GM12878 (cell line): ENCODE measurements around the gene KHNYN.

ENCODE experiments used
- BHLHE40 ChIP-seq, 2 experiments: fragments of 450-650 bp in 1 of 2; IDR thresholded peaks; 2 replicates each; pipeline ENCODE4 v1.6.1; 2011 to 2017; ENCODE audit warnings: low read depth in 2 of 2, borderline replicate concordance in 1 of 2, improper control_type of control experiment in 1 of 2, low read length in 1 of 2, mild to moderate bottlenecking in 1 of 2
- CHD4 ChIP-seq: fragments of 200-600 bp; sonication (generic); IDR thresholded peaks from 2 replicates; pipeline ENCODE4 v1.6.1; 2016; ENCODE audit warnings: mild to moderate bottlenecking
- CREB1 ChIP-seq: IDR thresholded peaks from 2 replicates; pipeline ENCODE4 v1.6.1; 2012; ENCODE audit warnings: low read depth, mild to moderate bottlenecking, inconsistent platforms
- EP300 ChIP-seq, 2 experiments: fragments of 150-350 bp in 1 of 2; IDR thresholded peaks; 2 replicates each; pipeline ENCODE4 v1.6.1; 2011 to 2012; ENCODE audit warnings: low read depth in 2 of 2, low read length in 2 of 2, borderline replicate concordance in 1 of 2, improper control_type of control experiment in 1 of 2, inconsistent platforms in 1 of 2; ENCODE audit not compliant: control insufficient read depth in 1 of 2
- ETV6 ChIP-seq, 2 experiments: fragments of 450-650 bp in 1 of 2; IDR thresholded peaks in 1 of 2; conservative IDR thresholded peaks in 1 of 2; 2 replicates each; pipeline ENCODE4 v1.6.1; 2014; ENCODE audit warnings: antibody characterized with exemption in 1 of 2, borderline replicate concordance in 1 of 2, low read depth in 1 of 2, mild to moderate bottlenecking in 1 of 2, moderate library complexity in 1 of 2
- NR2C2 ChIP-seq: IDR thresholded peaks from 2 replicates; pipeline ENCODE4 v1.6.1; 2011; ENCODE audit warnings: borderline replicate concordance, low read depth; ENCODE audit not compliant: control insufficient read depth, insufficient read length
- POLR2AphosphoS5 ChIP-seq: IDR thresholded peaks from 2 replicates; pipeline ENCODE4 v1.6.1; 2011; ENCODE audit warnings: mild to moderate bottlenecking, low read length, inconsistent platforms
- SIN3A ChIP-seq: IDR thresholded peaks from 2 replicates; pipeline ENCODE4 v1.6.1; 2012; ENCODE audit warnings: low read depth, low read length, improper control_type of control experiment
- SREBF1 ChIP-seq: IDR thresholded peaks from 2 replicates; pipeline ENCODE4 v1.6.1; 2012; ENCODE audit warnings: mild to moderate bottlenecking, low read length
- SRF ChIP-seq, 2 experiments: IDR thresholded peaks; 2 replicates each; pipeline ENCODE4 v1.6.1; 2011; ENCODE audit warnings: low read depth in 2 of 2, low read length in 2 of 2, mild to moderate bottlenecking in 1 of 2, moderate library complexity in 1 of 2
- TF ChIP-seq, protein P1 (sequence below): fragments of 450-650 bp; IDR thresholded peaks from 2 replicates; pipeline ENCODE4 v1.6.1; 2016; ENCODE audit warnings: mild to moderate bottlenecking
- TF ChIP-seq, protein P2 (sequence below): fragments of 450-650 bp; IDR thresholded peaks from 2 replicates; pipeline ENCODE4 v1.6.1; 2017; ENCODE audit warnings: mild to moderate bottlenecking

DNA sequence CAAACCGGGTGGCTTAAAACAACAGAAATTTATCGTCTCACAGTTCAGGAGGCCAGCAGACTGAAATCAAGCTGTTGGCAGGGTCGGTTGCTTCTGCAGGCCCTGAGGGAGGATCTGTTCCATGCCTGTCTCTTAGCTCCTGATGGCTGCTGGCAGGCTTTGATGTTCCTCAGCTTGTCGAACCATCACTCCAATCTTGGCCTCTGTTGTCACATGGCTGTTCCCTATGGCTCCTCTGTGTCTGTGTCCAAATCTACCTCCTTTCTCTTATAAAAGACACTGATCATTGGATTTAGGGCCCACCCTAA lies 47.7 kb upstream of the KHNYN start:
- TF ChIP-seq CREB1 (no peak), SRF (IDR thresholded peaks at IDR 0.05; ENCODE audit: low read depth in 2 of 2, low read length in 2 of 2) (no peak), SREBF1 (no peak), BHLHE40 (IDR thresholded peaks at IDR 0.05; ENCODE audit: borderline replicate concordance in 1 of 2, low read depth in 2 of 2, low read length in 1 of 2) (no peak), SIN3A (no peak), NR2C2 (no peak), CHD4 (no peak), POLR2AphosphoS5 (no peak), EP300 (IDR thresholded peaks at IDR 0.05; ENCODE audit: borderline replicate concordance in 1 of 2, control insufficient read depth in 1 of 2, low read depth in 2 of 2, low read length in 2 of 2) (no peak), ETV6 (conservative IDR thresholded peaks at IDR 0.05 in 1 of 2, IDR thresholded peaks at IDR 0.05 in 1 of 2; ENCODE audit: borderline replicate concordance in 1 of 2, low read depth in 1 of 2) (no peak)
- TF ChIP-seq, protein P1, sequence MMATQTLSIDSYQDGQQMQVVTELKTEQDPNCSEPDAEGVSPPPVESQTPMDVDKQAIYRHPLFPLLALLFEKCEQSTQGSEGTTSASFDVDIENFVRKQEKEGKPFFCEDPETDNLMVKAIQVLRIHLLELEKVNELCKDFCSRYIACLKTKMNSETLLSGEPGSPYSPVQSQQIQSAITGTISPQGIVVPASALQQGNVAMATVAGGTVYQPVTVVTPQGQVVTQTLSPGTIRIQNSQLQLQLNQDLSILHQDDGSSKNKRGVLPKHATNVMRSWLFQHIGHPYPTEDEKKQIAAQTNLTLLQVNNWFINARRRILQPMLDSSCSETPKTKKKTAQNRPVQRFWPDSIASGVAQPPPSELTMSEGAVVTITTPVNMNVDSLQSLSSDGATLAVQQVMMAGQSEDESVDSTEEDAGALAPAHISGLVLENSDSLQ, result no peak
- TF ChIP-seq, protein P2, sequence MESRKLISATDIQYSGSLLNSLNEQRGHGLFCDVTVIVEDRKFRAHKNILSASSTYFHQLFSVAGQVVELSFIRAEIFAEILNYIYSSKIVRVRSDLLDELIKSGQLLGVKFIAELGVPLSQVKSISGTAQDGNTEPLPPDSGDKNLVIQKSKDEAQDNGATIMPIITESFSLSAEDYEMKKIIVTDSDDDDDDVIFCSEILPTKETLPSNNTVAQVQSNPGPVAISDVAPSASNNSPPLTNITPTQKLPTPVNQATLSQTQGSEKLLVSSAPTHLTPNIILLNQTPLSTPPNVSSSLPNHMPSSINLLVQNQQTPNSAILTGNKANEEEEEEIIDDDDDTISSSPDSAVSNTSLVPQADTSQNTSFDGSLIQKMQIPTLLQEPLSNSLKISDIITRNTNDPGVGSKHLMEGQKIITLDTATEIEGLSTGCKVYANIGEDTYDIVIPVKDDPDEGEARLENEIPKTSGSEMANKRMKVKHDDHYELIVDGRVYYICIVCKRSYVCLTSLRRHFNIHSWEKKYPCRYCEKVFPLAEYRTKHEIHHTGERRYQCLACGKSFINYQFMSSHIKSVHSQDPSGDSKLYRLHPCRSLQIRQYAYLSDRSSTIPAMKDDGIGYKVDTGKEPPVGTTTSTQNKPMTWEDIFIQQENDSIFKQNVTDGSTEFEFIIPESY, result no peak
